Panc1 (cell line): ENCODE measurements around the gene SSUH2. TPM values are rescaled to one million over a fixed set of nuclear protein-coding genes. Genes with fewer than 3 reads are reported as not detected.

Source experiments
- ATAC-seq: fragments of 200-7000 bp; cut with Tn5 transposase; 2 replicates; pipeline ENCODE4 v1.9.1; 2020; ENCODE audit warnings: mild to moderate bottlenecking, moderate library complexity
- BruUV-seq: library from RNA; stranded (reverse); fragments of 400-500 nt; replicated peaks from 2 replicates; lab custom pipeline; 2021; lab: Mats Ljungman, UMichigan
- CTCF ChIA-PET: fragments of 300-600 bp; sonication (Branson Sonifier 250); formaldehyde crosslinking; loops from one replicate; lab custom pipeline; 2022; ENCODE audit warnings: antibody characterized with exemption; lab: Charles Lee
- POLR2A ChIA-PET: fragments of 300-600 bp; sonication (Branson Sonifier 250); formaldehyde crosslinking; loops from one replicate; lab custom pipeline; 2022; ENCODE audit warnings: antibody characterized with exemption; lab: Charles Lee
- DNase-seq: peaks from one replicate; pipeline ENCODE4 v3.0.0-alpha.2; 2010; ENCODE audit warnings: low read depth, low spot score
- H3K27ac ChIP-seq: 2 replicates; pipeline ENCODE4 v1.5.1; 2011; ENCODE audit warnings: mild to moderate bottlenecking, low read length, inconsistent platforms
- H3K27me3 ChIP-seq: fragments of 200-500 bp; sonication (Bioruptor generic); 2 replicates; pipeline ENCODE4 v1.6.0; 2014; ENCODE audit warnings: low read length, inconsistent platforms; ENCODE audit not compliant: control insufficient read depth, insufficient read depth
- H3K36me3 ChIP-seq: fragments of 200-500 bp; sonication (Bioruptor generic); 2 replicates; pipeline ENCODE4 v1.5.1; 2014; ENCODE audit warnings: inconsistent platforms, mild to moderate bottlenecking, low read length, moderate library complexity; ENCODE audit not compliant: control insufficient read depth, insufficient read depth
- H3K4me1 ChIP-seq: 2 replicates; pipeline ENCODE4 v1.5.1; 2011; ENCODE audit warnings: inconsistent platforms, mild to moderate bottlenecking, low read length, moderate library complexity; ENCODE audit not compliant: control insufficient read depth, insufficient read depth
- H3K4me3 ChIP-seq, 2 experiments: 2 replicates each; pipeline ENCODE4 v1.5.1; 2011 to 2012; ENCODE audit warnings: low read depth in 2 of 2, low read length in 2 of 2, mild to moderate bottlenecking in 2 of 2, inconsistent platforms in 1 of 2, moderate library complexity in 1 of 2
- H3K9me3 ChIP-seq: fragments of 200-500 bp; sonication (Bioruptor generic); 2 replicates; pipeline ENCODE4 v1.5.1; 2014; ENCODE audit warnings: low read depth, mild to moderate bottlenecking, inconsistent platforms, low read length, moderate library complexity; ENCODE audit not compliant: control insufficient read depth, insufficient read depth
- CTCF ChIP-seq: fragments of 450-650 bp; IDR thresholded peaks from 2 replicates; pipeline ENCODE4 v1.5.1; 2017; ENCODE audit warnings: mild to moderate bottlenecking
- POLR2AphosphoS5 ChIP-seq: IDR thresholded peaks from 2 replicates; pipeline ENCODE4 v1.6.1; 2012; ENCODE audit warnings: mild to moderate bottlenecking, low read depth, low read length, moderate library complexity
- REST ChIP-seq, 2 experiments: IDR thresholded peaks; 2 replicates each; pipeline ENCODE4 v1.6.1; 2011 to 2012; ENCODE audit warnings: low read depth in 2 of 2, control low read depth in 1 of 2, low read length in 1 of 2, mild to moderate bottlenecking in 1 of 2, moderate library complexity in 1 of 2; ENCODE audit not compliant: insufficient read depth in 1 of 2
- SIN3A ChIP-seq: IDR thresholded peaks from 2 replicates; pipeline ENCODE4 v1.6.1; 2012; ENCODE audit warnings: low read depth, mild to moderate bottlenecking, low read length, moderate library complexity, borderline replicate concordance; ENCODE audit not compliant: insufficient read depth
- TCF7L2 ChIP-seq: IDR thresholded peaks from 2 replicates; pipeline ENCODE4 v1.6.1; 2011; ENCODE audit warnings: mild to moderate bottlenecking, low read depth, low read length, inconsistent platforms
- in situ Hi-C: cut with HindIII; loops from 2 replicates; pipeline ENCODE4 v1.10.0; 2016; ENCODE audit warnings: low sequenced_read_pairs, low pct_unique_long_range_greater_than_20kb
- intact Hi-C: fragments of 100-400 bp; cut with micrococcal nuclease; formaldehyde crosslinking; loops from one replicate; pipeline ENCODE4 v1.10.0; 2022; ENCODE audit not compliant: unreplicated experiment
- total RNA-seq: library from RNA; stranded (reverse); gene quantifications from one replicate; pipeline ENCODE4 v1.2.1, GENCODE V29; 2021; ENCODE audit not compliant: unreplicated experiment

SSUH2 gene
- total RNA-seq, 1 experiment from 2014 or later, result not detected

GRCh38 chr3:8629151-8630021 is 15.2 kb downstream of the SSUH2 start:
- TF ChIP-seq SIN3A (no peak), POLR2AphosphoS5 (peak; percentile 56; the same call in 1 of the 2 replicates)
- no peaks in the 10 kb centered on the region for H3K36me3 ChIP-seq
- POLR2A ChIA-PET, result no interaction called here
- CTCF ChIA-PET, result no interaction called here
- peak; percentile 86 for DNase-seq
- in situ Hi-C loops, result no loop called here
- ATAC-seq, result peak; percentile 91
- H3K4me3 ChIP-seq, result no peak overlapping the region
- peaks cover 13% of the 10 kb centered on the region for H3K4me1 ChIP-seq
- no TSS peak for BruUV-seq
- intact Hi-C loops, result no loop called here
- H3K27me3 ChIP-seq, result no peaks in the 10 kb centered on the region
- H3K27ac ChIP-seq, result peak overlapping the region; percentile 81
- H3K9me3 ChIP-seq, result no peaks in the 10 kb centered on the region

GRCh38 chr3:8627949-8628348 is 16.6 kb downstream of the SSUH2 start:
- no TSS peak for BruUV-seq
- Histone ChIP-seq H3K4me1 (peaks cover 13% of the 10 kb centered on the region), H3K36me3 (no peaks in the 10 kb centered on the region), H3K9me3 (no peaks in the 10 kb centered on the region), H3K27me3 (no peaks in the 10 kb centered on the region), H3K4me3 (no peak overlapping the region), H3K27ac (no peak overlapping the region)
- TF ChIP-seq POLR2AphosphoS5, result no peak
- no peak for TF ChIP-seq TCF7L2
- TF ChIP-seq SIN3A, result no peak
- TF ChIP-seq CTCF, result no peak
- TF ChIP-seq REST (IDR thresholded peaks at IDR 0.05; ENCODE audit: insufficient read depth in 1 of 2, low read depth in 2 of 2, low read length in 1 of 2), result no peak
- in situ Hi-C loops, result no loop called here
- POLR2A ChIA-PET, result no interaction called here
- no peak for DNase-seq
- intact Hi-C loops, result no loop called here
- CTCF ChIA-PET, result no interaction called here
- ATAC-seq, result no peak
